Stimulated activated naive CD4-positive, alpha-beta T cell treated with Interleukin-2 at 50 U/mL for 16 hours (primary cell): ENCODE results near the gene OPCML.

ENCODE experiments used
- DNase-seq: peaks from one replicate; lab custom pipeline; 2025; lab: John Stamatoyannopoulos, UW

The OPCML gene

DNA sequence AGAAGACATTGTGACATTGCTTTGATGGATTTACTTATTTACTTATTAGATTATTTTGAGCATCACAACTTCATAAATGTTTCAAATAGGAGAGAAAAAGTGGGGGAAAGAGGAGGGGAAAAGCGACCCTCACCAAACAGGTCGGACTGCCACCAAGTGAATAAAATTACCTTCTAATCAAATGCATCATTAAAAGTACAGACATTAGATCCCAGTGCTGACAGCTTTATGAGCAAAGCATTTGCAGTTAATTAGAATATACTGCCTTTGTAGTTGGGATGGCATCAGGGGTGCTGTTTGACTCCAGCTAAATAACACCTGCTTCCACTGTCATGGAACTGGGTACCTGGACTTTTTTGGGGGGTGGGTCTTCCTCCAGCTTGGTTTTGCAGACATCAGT lies 299.6 kb downstream of the OPCML start:
- DNase-seq: no peak

GRCh38 chr11:133230431-133230830 lies 301.9 kb downstream of the OPCML start:
- DNase-seq: no peak

DNA sequence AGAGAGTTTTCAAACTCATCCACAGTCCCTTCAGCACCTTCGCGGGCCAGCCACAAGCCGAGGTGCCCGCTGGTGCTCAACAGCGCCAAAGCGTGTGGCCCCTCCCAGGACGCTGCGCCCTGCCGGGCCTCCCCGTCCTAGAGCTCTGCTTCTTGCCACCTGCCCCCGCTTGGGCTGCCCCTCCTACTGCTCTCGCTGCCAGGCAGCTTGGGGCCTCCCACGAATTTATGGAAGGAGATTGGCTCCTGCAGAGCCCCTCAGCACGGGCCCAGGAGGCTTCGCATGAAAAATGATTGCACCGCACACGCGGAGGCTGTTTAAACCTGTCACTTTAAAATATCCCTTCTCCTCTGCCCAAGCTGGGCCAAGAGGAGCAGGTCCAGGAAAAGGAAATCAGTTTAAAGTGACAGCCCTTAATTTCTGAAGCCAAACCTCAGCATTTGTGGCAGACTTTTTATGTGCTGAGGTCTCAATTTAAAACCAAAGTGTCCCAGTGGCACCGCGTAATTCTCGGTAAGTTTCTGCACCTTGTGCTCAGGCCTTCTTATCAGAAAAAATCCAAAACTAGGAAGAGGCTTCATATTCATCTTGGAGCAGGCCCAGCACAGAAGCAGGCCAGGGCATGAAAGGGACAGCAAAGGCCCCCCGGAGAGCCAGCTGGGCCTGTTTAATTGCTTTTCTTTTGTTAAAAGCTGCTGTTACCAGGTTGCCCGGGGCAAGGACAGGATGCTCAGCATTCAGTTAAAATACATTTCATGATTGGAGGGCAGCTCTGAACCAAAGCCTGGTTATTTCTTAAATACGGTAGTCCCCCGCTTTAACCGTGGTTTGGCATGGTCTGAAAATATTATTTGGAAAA lies 303.6 kb downstream of the OPCML start:
- DNase-seq: no peak

- no peak for DNase-seq
These were observed 304.6 kb downstream of the OPCML start for GRCh38 chr11:133227632-133228111.

GRCh38 chr11:133224271-133224670 lies 308.0 kb downstream of the OPCML start:
- no peak for DNase-seq

DNA sequence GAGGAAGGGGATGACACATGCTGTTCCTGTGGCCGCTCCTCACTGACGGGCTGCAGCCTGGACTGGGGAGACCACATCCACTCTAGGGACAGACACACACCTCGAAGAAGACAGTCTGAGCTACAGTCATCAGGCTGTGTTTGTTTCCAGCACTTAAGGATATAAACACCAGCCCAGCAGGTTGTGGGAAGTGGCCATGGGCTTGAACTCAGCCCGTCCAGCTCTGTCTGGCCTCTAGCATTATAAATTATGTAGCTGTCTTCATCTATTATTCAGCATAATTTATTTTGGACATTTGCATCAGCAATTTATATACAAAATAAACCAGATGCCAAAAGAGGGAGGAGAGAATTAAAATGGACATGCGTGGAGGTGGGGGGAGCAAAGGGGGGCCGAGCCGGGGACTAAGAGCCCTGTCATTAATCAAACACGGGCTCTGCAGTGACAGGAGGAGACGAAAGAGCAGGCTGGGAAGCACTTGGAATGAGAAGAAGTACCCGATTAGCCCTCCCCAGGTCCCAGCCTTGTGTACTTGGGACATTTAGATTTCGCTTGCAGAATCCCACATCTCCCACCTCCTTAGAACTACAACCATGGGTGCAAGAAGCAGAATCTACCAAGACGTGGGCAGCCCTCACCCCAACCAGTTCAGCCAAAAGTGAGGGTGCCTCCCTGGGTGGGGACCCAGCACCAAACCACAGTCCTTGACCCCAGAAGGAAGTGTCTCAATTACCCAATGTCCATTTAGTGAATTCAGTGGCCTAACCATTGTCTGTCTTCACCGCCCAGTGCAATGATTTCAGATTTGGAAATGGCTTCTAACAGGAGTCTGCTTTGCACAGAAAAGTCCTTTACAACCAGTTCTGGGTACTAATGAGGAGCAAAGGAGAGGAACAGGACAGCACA lies 309.6 kb downstream of the OPCML start:
- no peak for DNase-seq

GRCh38 chr11:133219543-133219942 lies 312.8 kb downstream of the OPCML start:
- DNase-seq: no peak

GRCh38 chr11:133216813-133217212 lies 315.5 kb downstream of the OPCML start:
- no peak for DNase-seq

DNA sequence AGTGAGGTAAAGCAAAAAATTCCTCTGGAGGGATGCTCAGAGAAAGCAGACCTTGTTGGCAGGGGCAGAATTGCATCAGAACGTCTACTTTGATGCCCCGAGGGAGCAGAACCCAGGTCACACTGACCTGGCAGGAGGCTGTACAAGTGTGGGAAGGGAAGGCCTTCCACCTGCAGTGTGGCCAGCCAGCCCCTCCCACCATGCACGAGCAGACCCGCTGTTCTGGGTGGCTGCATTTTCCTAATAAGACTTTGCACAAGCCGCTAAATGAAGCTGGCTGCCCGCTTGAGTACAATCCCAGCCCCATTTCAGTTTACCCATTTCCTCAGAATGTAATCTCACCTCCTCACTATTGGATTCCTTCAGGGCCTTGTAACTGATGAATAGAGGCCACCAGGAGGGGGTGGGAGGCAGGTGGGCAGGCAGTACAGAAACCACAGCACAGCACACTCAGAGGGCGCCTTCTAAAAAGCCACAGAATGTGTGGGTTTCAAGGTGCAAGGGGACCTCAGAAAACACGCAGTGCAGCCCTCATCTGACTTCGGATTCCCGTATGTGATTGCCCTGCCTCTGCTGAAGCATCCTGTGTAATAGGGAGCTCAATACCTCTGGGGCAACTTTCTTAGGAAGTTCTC lies 316.6 kb downstream of the OPCML start:
- DNase-seq: no peak

DNA sequence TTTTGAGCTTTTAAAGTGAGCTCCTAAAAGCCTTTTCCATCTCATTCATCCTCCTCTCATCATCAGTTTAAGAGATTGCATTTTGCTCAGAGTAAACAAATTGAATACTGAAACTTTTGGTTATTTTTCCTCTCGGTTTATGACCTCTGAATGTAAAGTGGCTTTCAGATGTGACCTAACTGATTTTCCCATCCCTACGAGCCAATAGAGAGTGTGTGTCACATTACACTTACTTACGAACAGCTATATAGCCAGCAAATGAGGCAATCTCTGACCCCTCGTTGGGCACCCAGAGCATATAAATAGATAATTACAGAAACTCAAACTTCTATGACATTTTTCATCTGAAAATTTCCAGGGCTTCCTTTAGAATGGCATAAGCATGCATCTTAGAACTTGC lies 317.7 kb downstream of the OPCML start:
- DNase-seq: no peak

- no peak for DNase-seq
These were observed 320.1 kb downstream of the OPCML start for GRCh38 chr11:133212201-133212600.

DNA sequence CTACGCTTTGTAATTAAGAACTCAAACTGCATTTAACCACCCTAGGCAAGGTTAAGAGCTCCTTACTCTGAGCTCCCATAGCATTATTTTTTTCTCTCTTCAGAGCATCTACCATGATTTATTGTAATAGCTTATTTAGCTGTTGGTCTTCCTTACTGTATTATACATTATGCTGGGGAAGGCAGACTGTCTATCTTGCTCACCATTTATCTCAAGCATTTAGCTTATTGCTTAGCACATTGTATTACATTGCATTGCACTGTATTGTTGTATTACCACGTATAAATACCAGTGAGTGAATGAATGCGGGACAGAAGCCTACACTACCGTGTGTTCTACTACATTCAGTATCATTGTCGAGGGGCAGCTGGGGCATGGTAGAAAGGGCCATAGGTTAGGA lies 324.3 kb downstream of the OPCML start:
- DNase-seq: no peak

DNA sequence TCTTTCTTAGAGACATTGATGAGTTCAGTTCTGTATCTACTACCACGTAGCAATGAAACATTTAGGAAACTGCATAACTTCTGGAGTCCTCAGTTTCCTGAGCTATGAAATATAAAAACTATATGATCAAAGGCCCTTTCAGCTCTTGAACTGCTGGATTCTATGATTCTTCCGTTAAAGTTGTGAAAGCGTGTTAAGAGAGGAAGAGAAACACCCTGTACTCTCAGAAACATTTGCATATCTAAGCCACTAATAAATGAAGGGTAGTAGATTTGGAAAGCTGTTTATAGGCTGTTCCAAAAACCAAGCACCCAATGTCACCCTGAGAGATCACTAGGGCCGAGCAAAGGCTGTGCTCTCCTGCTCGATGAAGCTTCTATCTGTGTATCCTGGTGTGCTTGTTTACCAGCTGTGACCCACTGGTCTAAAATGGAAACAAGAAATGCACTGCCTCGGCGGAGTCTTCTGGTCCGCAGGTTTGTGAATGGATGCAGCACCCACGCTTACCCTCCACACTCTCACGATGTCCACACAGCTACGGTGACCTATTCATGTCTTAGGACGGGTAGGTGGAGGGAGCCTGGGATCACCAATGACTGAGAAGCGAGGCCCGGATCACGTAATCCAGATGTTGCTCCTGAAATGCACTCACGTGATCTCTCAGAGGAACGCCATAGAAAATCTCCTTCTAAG lies 325.8 kb downstream of the OPCML start:
- no peak for DNase-seq

GRCh38 chr11:133204158-133204557 lies 328.1 kb downstream of the OPCML start:
- no peak for DNase-seq

GRCh38 chr11:133202816-133203215 lies 329.5 kb downstream of the OPCML start:
- DNase-seq: no peak

DNA sequence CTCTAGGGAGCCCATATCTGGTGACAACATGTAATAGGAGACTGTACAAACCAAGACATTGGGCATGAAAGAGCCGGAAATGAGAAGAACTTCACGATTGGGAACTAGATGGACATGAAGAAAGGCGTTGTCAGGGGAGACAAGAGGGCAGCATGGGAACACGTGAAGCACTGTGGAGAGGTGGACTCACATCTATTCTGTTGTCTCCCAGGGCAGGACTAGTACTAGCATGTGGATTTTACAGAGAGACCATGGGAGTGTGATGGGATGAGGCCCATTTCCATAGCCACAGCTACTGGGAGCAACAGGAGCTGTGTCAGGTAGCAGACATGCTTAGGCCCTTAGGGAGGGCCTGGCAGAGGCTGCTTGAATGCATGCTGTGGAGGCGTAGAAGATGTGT lies 333.9 kb downstream of the OPCML start:
- DNase-seq: no peak

- DNase-seq: no peak
These were observed 334.9 kb downstream of the OPCML start for GRCh38 chr11:133197425-133197824.

DNA sequence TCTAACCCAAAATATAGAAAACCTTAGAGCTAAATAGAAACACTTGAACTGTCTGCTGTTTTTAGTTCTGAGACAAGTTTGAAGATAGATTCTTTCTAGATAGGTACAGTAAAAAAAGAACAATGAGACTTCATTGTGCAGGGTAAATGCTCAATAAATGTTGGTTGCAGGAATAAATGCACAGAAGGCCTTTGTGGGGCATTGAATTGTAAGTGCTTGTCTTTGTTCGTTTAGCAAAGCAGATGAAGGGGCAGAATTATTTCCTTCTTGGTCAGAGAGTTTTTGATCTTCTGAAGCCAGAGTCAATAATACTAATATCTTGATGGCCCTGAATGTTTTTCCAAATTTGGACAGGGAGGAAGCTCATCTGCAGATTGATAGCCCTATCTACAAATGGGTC lies 340.4 kb downstream of the OPCML start:
- no peak for DNase-seq

- DNase-seq: no peak
These were observed 350.6 kb downstream of the OPCML start for GRCh38 chr11:133181667-133182066.

GRCh38 chr11:133181066-133181465 lies 351.2 kb downstream of the OPCML start:
- DNase-seq: no peak

GRCh38 chr11:133180201-133180600 lies 352.1 kb downstream of the OPCML start:
- DNase-seq: no peak

DNA sequence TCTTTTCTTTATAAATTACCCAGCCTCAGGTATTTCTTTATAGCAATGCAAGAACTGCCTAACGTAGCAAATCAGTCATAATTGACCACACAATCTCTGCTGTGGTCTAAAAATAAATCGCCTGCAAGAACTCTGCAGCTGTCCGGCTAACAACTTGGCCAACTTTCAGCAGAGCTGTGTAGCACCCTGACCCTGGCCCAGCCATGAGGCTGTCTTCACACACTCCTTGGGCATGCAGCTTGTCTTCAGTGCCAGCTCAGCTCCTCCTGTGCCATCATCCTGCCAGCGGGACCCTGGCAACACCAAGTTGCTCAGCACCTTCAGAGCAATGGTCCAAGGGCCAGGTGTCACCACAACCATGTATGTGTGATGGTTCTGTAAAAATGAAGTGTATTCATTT lies 355.6 kb downstream of the OPCML start:
- no peak for DNase-seq
